ENCODE data around the gene GSX2. TPM values are rescaled to one million over a fixed set of nuclear protein-coding genes. Genes with fewer than 3 reads are reported as not detected.

GSX2 gene
- polyA plus RNA-seq, 1 donor (not counting 4 experiments of a cell fraction or from before 2014, with no cell fraction given), result not detected

GRCh38 chr4:54061873-54062272 lies 38.1 kb upstream of the GSX2 start:
- Histone ChIP-seq H3K27me3 (ENCODE audit: control insufficient read depth, extremely low read depth, insufficient read depth, low read length) (no peaks in the 10 kb centered on the region), H4K20me1 (ENCODE audit: control insufficient read depth, extremely low read depth, insufficient read depth, low read length) (no peaks in the 10 kb centered on the region), H3K27ac (ENCODE audit: control insufficient read depth, insufficient read depth, low read length) (no peak overlapping the region), H3K9me3 (ENCODE audit: control insufficient read depth, low read depth, low read length) (no peaks in the 10 kb centered on the region), H3K4me1 (ENCODE audit: control insufficient read depth, extremely low read depth, insufficient read depth, low read length) (peaks cover 38% of the 10 kb centered on the region), H3K9me1 (ENCODE audit: control insufficient read depth, extremely low read depth, insufficient read depth, low read length) (no peaks in the 10 kb centered on the region), H3K4me2 (ENCODE audit: control insufficient read depth, extremely low read depth, insufficient read depth, low read depth, low read length) (peak overlapping the region; percentile 93), H3K9ac (ENCODE audit: control insufficient read depth, extremely low read depth, insufficient read depth, low read length) (no peak overlapping the region), H2AFZ (ENCODE audit: control insufficient read depth, low read length) (no peak overlapping the region), H3K36me3 (ENCODE audit: control insufficient read depth in 2 of 2, extremely low read depth in 1 of 2, insufficient read depth in 2 of 2, low read length in 2 of 2) (peaks cover 0 to 4% of the 10 kb centered on the region in 2 experiments), H3K79me2 (ENCODE audit: control insufficient read depth, insufficient read depth, low read length) (peaks cover 74% of the 10 kb centered on the region), H3K4me3 (ENCODE audit: control insufficient read depth in 2 of 3, extremely low read depth in 1 of 3, insufficient read depth in 2 of 3, low read depth in 1 of 3, low read length in 3 of 3) (peak overlapping the region; percentile 95 to 97 (median 96))
- dilution Hi-C loops (cut with MboI; ENCODE audit: extremely low pct_ligation_motif_present, low sequenced_read_pairs), result no loop called here
- DNase-seq (ENCODE audit: low read depth, low spot score), result no peak
- FAIRE-seq, result no peak
- TF ChIP-seq CTCF (optimal IDR thresholded peaks at IDR 0.05 in 1 of 3, IDR thresholded peaks at IDR 0.05 in 1 of 3, conservative IDR thresholded peaks at IDR 0.05 in 1 of 3; ENCODE audit: extremely low read depth in 1 of 3, insufficient read depth in 2 of 3, low read length in 3 of 3), result no peak
- TF ChIP-seq EZH2 (IDR thresholded peaks at IDR 0.05; ENCODE audit: low read length), result no peak

GRCh38 chr4:54062392-54062791 lies 37.6 kb upstream of the GSX2 start:
- Histone ChIP-seq H3K4me3 (ENCODE audit: control insufficient read depth in 2 of 3, extremely low read depth in 1 of 3, insufficient read depth in 2 of 3, low read depth in 1 of 3, low read length in 3 of 3) (peak overlapping the region; percentile 95 to 97 (median 96)), H3K79me2 (ENCODE audit: control insufficient read depth, insufficient read depth, low read length) (peaks cover 69% of the 10 kb centered on the region), H2AFZ (ENCODE audit: control insufficient read depth, low read length) (no peak overlapping the region), H3K27ac (ENCODE audit: control insufficient read depth, insufficient read depth, low read length) (peak overlapping the region; percentile 81), H4K20me1 (ENCODE audit: control insufficient read depth, extremely low read depth, insufficient read depth, low read length) (no peaks in the 10 kb centered on the region), H3K4me1 (ENCODE audit: control insufficient read depth, extremely low read depth, insufficient read depth, low read length) (peaks cover 43% of the 10 kb centered on the region), H3K9me3 (ENCODE audit: control insufficient read depth, low read depth, low read length) (no peaks in the 10 kb centered on the region), H3K27me3 (ENCODE audit: control insufficient read depth, extremely low read depth, insufficient read depth, low read length) (no peaks in the 10 kb centered on the region), H3K9me1 (ENCODE audit: control insufficient read depth, extremely low read depth, insufficient read depth, low read length) (no peaks in the 10 kb centered on the region), H3K9ac (ENCODE audit: control insufficient read depth, extremely low read depth, insufficient read depth, low read length) (peak overlapping the region; percentile 98), H3K4me2 (ENCODE audit: control insufficient read depth, extremely low read depth, insufficient read depth, low read depth, low read length) (peak overlapping the region; percentile 93), H3K36me3 (ENCODE audit: control insufficient read depth in 2 of 2, extremely low read depth in 1 of 2, insufficient read depth in 2 of 2, low read length in 2 of 2) (peaks cover 0 to 4% of the 10 kb centered on the region in 2 experiments)
- DNase-seq (ENCODE audit: low read depth, low spot score) (no peak), FAIRE-seq (no peak)
- dilution Hi-C loops (cut with MboI; ENCODE audit: extremely low pct_ligation_motif_present, low sequenced_read_pairs), result no loop called here
- TF ChIP-seq CTCF (optimal IDR thresholded peaks at IDR 0.05 in 1 of 3, IDR thresholded peaks at IDR 0.05 in 1 of 3, conservative IDR thresholded peaks at IDR 0.05 in 1 of 3; ENCODE audit: extremely low read depth in 1 of 3, insufficient read depth in 2 of 3, low read length in 3 of 3), result no peak
- no peak for TF ChIP-seq EZH2 (IDR thresholded peaks at IDR 0.05; ENCODE audit: low read length)
